Naive thymus-derived CD4-positive, alpha-beta T cell (primary cell): ENCODE data around the gene TKT. TPM values are rescaled to one million over a fixed set of nuclear protein-coding genes. Genes with fewer than 3 reads are reported as not detected.

Experiments
- ATAC-seq: fragments of 150-1000 bp; cut with Tn5 transposase; 2 replicates; pipeline ENCODE4 v1.10.0; 2021; ENCODE audit warnings: mild to moderate bottlenecking, moderate library complexity
- CTCF ChIA-PET: fragments of 350-600 bp; sonication (Branson Sonifier 250); formaldehyde crosslinking; loops from one replicate; lab custom pipeline; 2021; ENCODE audit warnings: antibody characterized with exemption; lab: Charles Lee
- POLR2A ChIA-PET: fragments of 350-600 bp; sonication (Branson Sonifier 250); formaldehyde crosslinking; loops from one replicate; lab custom pipeline; 2021; ENCODE audit warnings: antibody characterized with exemption, inconsistent platforms; lab: Charles Lee
- DNase-seq, 9 donors: peaks; one replicate each; pipeline versions ENCODE4 v3.0.0 to v3.0.0-alpha.2; 2020 to 2022; ENCODE audit warnings: mixed read lengths in 1 of 9
- H3K27ac ChIP-seq: one replicate; pipeline ENCODE4 v1.7.0; 2013; ENCODE audit warnings: mild to moderate bottlenecking, low read depth, low read length, moderate library complexity
- H3K27me3 ChIP-seq, 2 donors: one replicate each; pipeline ENCODE4 v1.7.0; 2013; ENCODE audit warnings: low read length in 2 of 2, mild to moderate bottlenecking in 2 of 2, moderate library complexity in 2 of 2; ENCODE audit not compliant: control insufficient read depth in 2 of 2, insufficient read depth in 2 of 2
- H3K36me3 ChIP-seq, 3 experiments: 1 replicate in 2 of 3; 2 replicates in 1 of 3; pipeline ENCODE4 v1.7.0; 2013; ENCODE audit warnings: low read length in 3 of 3, mild to moderate bottlenecking in 3 of 3, moderate library complexity in 1 of 3; ENCODE audit not compliant: insufficient read depth in 3 of 3, control insufficient read depth in 2 of 3
- H3K4me1 ChIP-seq, 2 donors: one replicate each; pipeline ENCODE4 v1.7.0; 2013; ENCODE audit warnings: low read length in 2 of 2, mild to moderate bottlenecking in 2 of 2, moderate library complexity in 1 of 2; ENCODE audit not compliant: control insufficient read depth in 2 of 2, insufficient read depth in 2 of 2
- H3K4me3 ChIP-seq: 2 replicates; pipeline ENCODE4 v1.7.0; 2013; ENCODE audit warnings: mild to moderate bottlenecking, low read length
- H3K9me3 ChIP-seq, 3 experiments: 1 replicate in 2 of 3; 2 replicates in 1 of 3; pipeline ENCODE4 v1.7.0; 2013; ENCODE audit warnings: low read length in 3 of 3; ENCODE audit not compliant: control insufficient read depth in 2 of 3
- H3K27ac Mint-ChIP-seq, 9 donors: one replicate each; pipeline ENCODE4 v1.8.0; 2020 to 2022; ENCODE audit warnings: mixed read lengths in 9 of 9, mild to moderate bottlenecking in 8 of 9, moderate library complexity in 5 of 9, inconsistent platforms in 2 of 9
- H3K27me3 Mint-ChIP-seq, 5 donors: one replicate each; pipeline ENCODE4 v1.8.0; 2021 to 2022; ENCODE audit warnings: mixed read lengths in 5 of 5, mild to moderate bottlenecking in 1 of 5
- H3K36me3 Mint-ChIP-seq, 5 donors: one replicate each; pipeline ENCODE4 v1.8.0; 2020 to 2022; ENCODE audit warnings: mixed read lengths in 5 of 5, mild to moderate bottlenecking in 3 of 5, inconsistent platforms in 1 of 5
- H3K4me1 Mint-ChIP-seq, 7 donors: one replicate each; pipeline ENCODE4 v1.8.0; 2020 to 2022; ENCODE audit warnings: mixed read lengths in 7 of 7, mild to moderate bottlenecking in 3 of 7, inconsistent platforms in 1 of 7
- H3K4me3 Mint-ChIP-seq, 10 donors: one replicate each; pipeline ENCODE4 v1.8.0; 2020 to 2022; ENCODE audit warnings: mild to moderate bottlenecking in 10 of 10, mixed read lengths in 10 of 10, moderate library complexity in 6 of 10, inconsistent platforms in 2 of 10
- H3K9me3 Mint-ChIP-seq, 11 donors: one replicate each; pipeline ENCODE4 v1.8.0; 2020 to 2022; ENCODE audit warnings: mixed read lengths in 11 of 11, mild to moderate bottlenecking in 4 of 11, inconsistent platforms in 1 of 11, moderate library complexity in 1 of 11
- intact Hi-C, 2 donors: fragments of 100-400 bp; cut with micrococcal nuclease; formaldehyde crosslinking; loops; one replicate each; pipeline ENCODE4 v1.15.1; 2023
- polyA plus RNA-seq, 2 donors: library from polyadenylated mRNA; unstranded; fragments of 300-500 nt; fragmentation: Illumina TruSeq; gene quantifications; one replicate each; pipeline ENCODE4 v1.2.3, GENCODE V29; 2021
- total RNA-seq, 6 experiments: library from RNA in 5 of 6; stranded (reverse) in 5 of 6; gene quantifications; 1 replicate in 5 of 6; 2 replicates in 1 of 6; pipeline ENCODE4 v1.2.3 and lab custom pipeline; 2021 to 2026

The TKT gene
- total and polyA plus RNA-seq, 7 experiments from 2014 or later: 60.7 to 333 (median 91.7) TPM

DNA sequence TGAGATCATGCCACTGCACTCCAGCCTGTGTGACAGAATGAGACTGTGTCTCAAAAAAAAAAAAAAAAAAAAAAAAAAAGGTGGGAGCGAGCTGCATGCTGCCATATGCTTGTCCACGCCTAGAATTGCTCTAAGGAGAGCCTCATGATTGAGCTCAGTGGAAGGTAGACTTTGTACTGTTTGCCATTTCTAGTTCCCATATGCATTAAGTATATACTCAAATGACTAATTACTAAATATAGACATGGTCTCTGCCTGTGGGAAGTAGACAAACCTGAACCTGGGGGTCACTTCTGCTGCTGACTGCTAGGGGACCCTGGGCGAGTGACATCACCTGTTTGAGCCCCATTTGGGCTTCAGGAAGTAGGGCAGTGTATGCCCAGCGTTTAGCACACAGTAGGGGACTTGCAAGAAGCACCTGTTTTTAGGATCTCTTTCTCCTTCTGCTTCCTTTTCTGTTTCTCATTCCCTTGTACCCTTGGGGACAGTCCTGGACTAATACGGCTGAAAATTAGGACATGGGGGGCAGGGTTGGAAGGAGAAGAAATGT is 67.6 kb downstream of the TKT start:
- no peaks in the 10 kb centered on the region for H3K9me3 Mint-ChIP-seq
- peaks cover 0 to 27% (median 14%) of the 10 kb centered on the region in 5 donors for H3K36me3 Mint-ChIP-seq
- no peak overlapping the region for H3K27ac Mint-ChIP-seq
- H3K4me1 ChIP-seq: no peaks in the 10 kb centered on the region
- H3K9me3 ChIP-seq: no peaks in the 10 kb centered on the region
- peaks cover 0 to 69% (median 0%) of the 10 kb centered on the region in 3 experiments for H3K36me3 ChIP-seq
- H3K4me3 Mint-ChIP-seq: no peak overlapping the region
- ChIA-PET POLR2A (no interaction called here), CTCF (interaction anchor here (1.1 to 1.2 kb wide), 2 partner anchors 8 to 73 kb away, joined by 3 to 6 read pairs; no protein-coding TSS in a partner anchor)
- peaks cover 0 to 13% (median 3%) of the 10 kb centered on the region in 7 donors for H3K4me1 Mint-ChIP-seq
- no peak overlapping the region for H3K4me3 ChIP-seq
- intact Hi-C loops: no loop called here
- DNase-seq (no peak), ATAC-seq (no peak)
- H3K27me3 ChIP-seq: no peaks in the 10 kb centered on the region
- no peak overlapping the region for H3K27ac ChIP-seq
- no peaks in the 10 kb centered on the region for H3K27me3 Mint-ChIP-seq

DNA sequence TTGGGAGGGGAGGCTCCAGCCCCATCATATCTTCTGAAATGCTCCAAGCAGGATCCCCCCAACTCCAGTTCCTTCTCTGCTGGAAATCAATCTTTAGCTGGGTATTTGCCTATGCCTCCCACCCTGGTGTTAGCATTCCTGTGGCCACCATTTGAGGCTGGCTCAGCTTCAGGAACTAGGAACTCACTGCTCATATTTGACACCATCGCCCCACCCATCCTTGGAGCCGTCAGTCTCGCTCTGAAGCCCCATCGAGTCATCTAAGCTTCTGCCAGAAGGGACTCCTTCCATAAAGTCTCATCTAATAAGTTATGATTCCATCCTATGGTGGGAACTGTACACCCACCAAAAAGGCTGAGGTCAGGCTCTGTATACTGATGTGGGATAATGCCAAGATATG is 68.4 kb downstream of the TKT start:
- Histone ChIP-seq H3K36me3 (peaks cover 0 to 77% (median 0%) of the 10 kb centered on the region in 3 experiments), H3K4me1 (no peaks in the 10 kb centered on the region), H3K4me3 (no peak overlapping the region), H3K27ac (no peak overlapping the region), H3K9me3 (no peaks in the 10 kb centered on the region), H3K27me3 (no peaks in the 10 kb centered on the region)
- intact Hi-C loops: no loop called here
- CTCF ChIA-PET: interaction anchor here (1.1 to 1.2 kb wide), 2 partner anchors 9 to 72 kb away, joined by 3 to 6 read pairs; no protein-coding TSS in a partner anchor
- Mint-ChIP-seq H3K27ac (no peak overlapping the region), H3K27me3 (no peaks in the 10 kb centered on the region), H3K4me1 (peaks cover 0 to 8% (median 0%) of the 10 kb centered on the region in 7 donors), H3K4me3 (no peak overlapping the region), H3K9me3 (no peaks in the 10 kb centered on the region), H3K36me3 (peaks cover 0 to 29% (median 14%) of the 10 kb centered on the region in 5 donors)
- POLR2A ChIA-PET: interaction anchor here (0.7 kb wide), 1 partner anchor 10 kb away, joined by 3 read pairs; no protein-coding TSS in a partner anchor
- ATAC-seq (no peak), DNase-seq (no peak)

DNA sequence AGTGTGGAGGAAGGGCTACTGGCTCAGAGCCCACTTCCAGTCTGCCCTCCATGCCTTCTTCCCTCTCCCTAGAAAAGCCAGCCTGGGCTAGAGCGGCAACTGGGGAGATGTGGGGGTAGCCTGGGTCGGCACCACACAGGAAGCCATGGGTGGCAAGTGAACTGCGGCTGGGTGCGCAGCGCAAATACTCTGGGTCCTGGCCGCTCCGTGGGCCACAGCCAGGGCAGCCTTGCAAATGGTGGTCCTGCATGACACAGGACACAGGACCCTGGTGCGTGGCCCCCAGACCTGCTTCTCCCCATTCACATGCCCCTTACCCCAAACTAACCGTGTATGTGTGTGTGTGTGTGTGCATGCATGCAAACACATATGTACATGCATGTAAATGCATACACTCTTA is 69.1 kb downstream of the TKT start:
- Histone ChIP-seq H3K4me3 (no peak overlapping the region), H3K4me1 (no peaks in the 10 kb centered on the region), H3K36me3 (peaks cover 0 to 77% (median 0%) of the 10 kb centered on the region in 3 experiments), H3K27ac (no peak overlapping the region), H3K9me3 (no peaks in the 10 kb centered on the region), H3K27me3 (no peaks in the 10 kb centered on the region)
- H3K27me3 Mint-ChIP-seq: no peaks in the 10 kb centered on the region
- no peak overlapping the region for H3K27ac Mint-ChIP-seq
- no peak overlapping the region for H3K4me3 Mint-ChIP-seq
- ChIA-PET CTCF (interaction anchor here (1.2 kb wide), 1 partner anchor 10 kb away, joined by 3 read pairs; no protein-coding TSS in a partner anchor), POLR2A (no interaction called here)
- no peak for ATAC-seq
- H3K9me3 Mint-ChIP-seq: no peaks in the 10 kb centered on the region
- peaks cover 0 to 6% (median 0%) of the 10 kb centered on the region in 7 donors for H3K4me1 Mint-ChIP-seq
- peaks cover 0 to 29% (median 11%) of the 10 kb centered on the region in 5 donors for H3K36me3 Mint-ChIP-seq
- intact Hi-C loops: no loop called here
- DNase-seq: no peak

DNA sequence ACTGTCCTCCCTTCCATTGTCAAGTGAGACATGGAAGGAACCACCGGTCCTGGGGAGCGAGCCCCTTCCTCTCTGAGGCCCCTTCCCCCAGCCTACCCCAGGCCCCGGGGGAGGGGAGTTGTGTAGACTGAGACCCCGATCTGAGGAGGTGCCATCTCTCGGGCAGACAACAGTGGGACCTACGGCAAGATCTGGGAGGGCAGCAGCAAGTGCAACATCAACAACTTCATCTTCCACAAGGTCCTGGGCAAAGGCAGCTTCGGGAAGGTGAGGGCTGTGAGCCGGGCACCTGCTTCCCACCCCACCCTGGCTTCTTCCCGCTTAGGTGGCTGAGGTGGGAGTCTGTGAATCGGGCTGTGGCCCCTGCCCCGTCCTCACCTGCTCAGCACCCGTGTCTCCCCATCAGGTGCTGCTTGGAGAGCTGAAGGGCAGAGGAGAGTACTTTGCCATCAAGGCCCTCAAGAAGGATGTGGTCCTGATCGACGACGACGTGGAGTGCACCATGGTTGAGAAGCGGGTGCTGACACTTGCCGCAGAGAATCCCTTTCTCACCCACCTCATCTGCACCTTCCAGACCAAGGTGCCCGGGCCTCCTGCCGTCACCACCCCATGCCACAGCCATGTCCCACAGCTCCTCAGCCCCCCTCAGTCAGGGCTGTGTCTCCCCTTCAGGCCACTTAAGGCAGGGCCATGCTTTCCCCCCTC is 69.9 kb downstream of the TKT start:
- intact Hi-C loops: no loop called here
- no peaks in the 10 kb centered on the region for H3K27me3 ChIP-seq
- peaks cover 0 to 33% (median 11%) of the 10 kb centered on the region in 5 donors for H3K36me3 Mint-ChIP-seq
- H3K4me3 ChIP-seq: no peak overlapping the region
- no peak for DNase-seq
- H3K27me3 Mint-ChIP-seq: no peaks in the 10 kb centered on the region
- peaks cover 0 to 85% (median 0%) of the 10 kb centered on the region in 3 experiments for H3K36me3 ChIP-seq
- no peaks in the 10 kb centered on the region for H3K4me1 ChIP-seq
- H3K4me3 Mint-ChIP-seq: no peak overlapping the region
- ATAC-seq: peak; percentile 8
- POLR2A ChIA-PET: interaction anchor here (0.6 kb wide), 1 partner anchor 329 kb away, joined by 3 read pairs; no protein-coding TSS in a partner anchor
- no peaks in the 10 kb centered on the region for H3K9me3 ChIP-seq
- H3K27ac ChIP-seq: no peak overlapping the region
- H3K4me1 Mint-ChIP-seq: peaks cover 0 to 6% (median 0%) of the 10 kb centered on the region in 7 donors
- no peak overlapping the region for H3K27ac Mint-ChIP-seq
- CTCF ChIA-PET: no interaction called here
- no peaks in the 10 kb centered on the region for H3K9me3 Mint-ChIP-seq

DNA sequence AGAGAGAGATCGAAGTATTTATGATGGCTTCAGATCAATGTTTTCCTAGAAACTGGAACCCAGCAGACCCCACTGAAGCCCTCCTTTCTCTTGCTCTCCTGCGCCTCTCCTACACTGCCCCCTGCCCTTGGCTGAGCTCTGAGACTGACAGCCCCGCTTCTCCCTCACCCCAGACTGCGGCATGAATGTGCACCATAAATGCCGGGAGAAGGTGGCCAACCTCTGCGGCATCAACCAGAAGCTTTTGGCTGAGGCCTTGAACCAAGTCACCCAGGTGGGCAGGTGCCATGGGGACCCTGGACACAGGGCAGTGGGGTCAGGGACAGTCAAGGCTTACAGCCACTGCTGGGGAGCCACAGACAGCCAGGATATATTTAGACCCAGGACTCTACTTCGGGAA is 71.1 kb downstream of the TKT start:
- H3K9me3 Mint-ChIP-seq: no peaks in the 10 kb centered on the region
- DNase-seq (no peak), ATAC-seq (no peak)
- H3K4me1 Mint-ChIP-seq: peaks cover 0 to 7% (median 0%) of the 10 kb centered on the region in 7 donors
- no peak overlapping the region for H3K4me3 Mint-ChIP-seq
- Histone ChIP-seq H3K36me3 (peaks cover 0 to 84% (median 0%) of the 10 kb centered on the region in 3 experiments), H3K9me3 (no peaks in the 10 kb centered on the region), H3K4me1 (no peaks in the 10 kb centered on the region), H3K27ac (no peak overlapping the region), H3K4me3 (no peak overlapping the region), H3K27me3 (no peaks in the 10 kb centered on the region)
- POLR2A ChIA-PET: no interaction called here
- CTCF ChIA-PET: no interaction called here
- H3K36me3 Mint-ChIP-seq: peaks cover 0 to 32% (median 4%) of the 10 kb centered on the region in 5 donors
- H3K27me3 Mint-ChIP-seq: no peaks in the 10 kb centered on the region
- intact Hi-C loops: no loop called here
- H3K27ac Mint-ChIP-seq: peak overlapping the region in 2 of 9 donors; percentile 39 to 67

DNA sequence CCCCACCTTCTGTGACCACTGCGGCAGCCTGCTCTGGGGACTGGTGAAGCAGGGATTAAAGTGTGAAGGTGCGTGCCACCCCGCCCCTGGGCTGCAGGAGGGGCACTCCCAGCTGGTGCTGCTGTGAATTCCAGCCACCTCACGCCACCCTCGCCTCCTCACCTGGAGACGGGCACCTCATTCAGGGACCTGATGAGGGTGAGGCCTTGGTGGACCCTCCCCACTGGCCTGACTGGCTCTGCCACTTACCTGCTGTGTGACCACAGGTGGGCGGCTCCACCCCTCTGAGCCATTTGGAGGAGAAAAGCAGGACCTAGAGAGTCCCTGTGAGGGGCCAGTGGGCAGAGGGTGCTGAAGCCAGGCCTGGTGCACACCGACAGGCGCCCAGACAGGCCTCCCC is 72.3 kb downstream of the TKT start:
- no peaks in the 10 kb centered on the region for H3K27me3 Mint-ChIP-seq
- Histone ChIP-seq H3K4me3 (no peak overlapping the region), H3K27me3 (no peaks in the 10 kb centered on the region), H3K36me3 (peaks cover 0 to 86% (median 0%) of the 10 kb centered on the region in 3 experiments), H3K9me3 (no peaks in the 10 kb centered on the region), H3K4me1 (no peaks in the 10 kb centered on the region), H3K27ac (no peak overlapping the region)
- intact Hi-C loops: no loop called here
- no peak overlapping the region for H3K27ac Mint-ChIP-seq
- ATAC-seq: no peak
- ChIA-PET POLR2A (no interaction called here), CTCF (no interaction called here)
- DNase-seq: no peak
- H3K4me1 Mint-ChIP-seq: peaks cover 0 to 9% (median 0%) of the 10 kb centered on the region in 7 donors
- peaks cover 4 to 42% (median 5%) of the 10 kb centered on the region in 5 donors for H3K36me3 Mint-ChIP-seq
- no peaks in the 10 kb centered on the region for H3K9me3 Mint-ChIP-seq
- no peak overlapping the region for H3K4me3 Mint-ChIP-seq
